Measurements from ENCODE around the gene RNF114.
"Not testable (repeated sequence)": the region's sequence is repeated elsewhere in the genome, so short reads cannot be mapped to it uniquely, and the experiment has no call there.

The RNF114 gene

DNA sequence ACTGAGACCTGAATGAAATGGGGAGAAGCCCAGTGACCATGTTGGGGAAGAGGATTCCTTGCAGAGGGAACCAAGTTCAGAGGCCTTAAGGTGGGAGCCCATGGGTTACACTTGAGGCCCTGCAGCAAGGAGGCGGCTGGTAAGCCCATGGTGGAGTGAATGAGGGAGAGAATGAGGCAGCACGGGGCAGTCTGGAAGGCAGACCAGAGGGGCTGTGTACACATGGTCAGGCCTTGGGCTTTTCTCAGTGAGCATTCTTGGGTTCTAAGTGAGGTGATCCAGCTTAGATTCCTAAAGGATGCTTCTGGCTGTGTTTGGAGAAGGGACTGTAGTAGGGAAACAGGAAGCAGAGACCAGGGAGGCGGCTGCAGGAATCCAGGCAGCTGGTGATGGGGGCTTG lies 19.0 kb downstream of the RNF114 start:
- DNase-seq (ENCODE audit: low read depth): no peak
- H3K4me3 ChIP-seq (ENCODE audit: control insufficient read depth, low read depth, low read length): no peak overlapping the region
- TF ChIP-seq, protein P1, sequence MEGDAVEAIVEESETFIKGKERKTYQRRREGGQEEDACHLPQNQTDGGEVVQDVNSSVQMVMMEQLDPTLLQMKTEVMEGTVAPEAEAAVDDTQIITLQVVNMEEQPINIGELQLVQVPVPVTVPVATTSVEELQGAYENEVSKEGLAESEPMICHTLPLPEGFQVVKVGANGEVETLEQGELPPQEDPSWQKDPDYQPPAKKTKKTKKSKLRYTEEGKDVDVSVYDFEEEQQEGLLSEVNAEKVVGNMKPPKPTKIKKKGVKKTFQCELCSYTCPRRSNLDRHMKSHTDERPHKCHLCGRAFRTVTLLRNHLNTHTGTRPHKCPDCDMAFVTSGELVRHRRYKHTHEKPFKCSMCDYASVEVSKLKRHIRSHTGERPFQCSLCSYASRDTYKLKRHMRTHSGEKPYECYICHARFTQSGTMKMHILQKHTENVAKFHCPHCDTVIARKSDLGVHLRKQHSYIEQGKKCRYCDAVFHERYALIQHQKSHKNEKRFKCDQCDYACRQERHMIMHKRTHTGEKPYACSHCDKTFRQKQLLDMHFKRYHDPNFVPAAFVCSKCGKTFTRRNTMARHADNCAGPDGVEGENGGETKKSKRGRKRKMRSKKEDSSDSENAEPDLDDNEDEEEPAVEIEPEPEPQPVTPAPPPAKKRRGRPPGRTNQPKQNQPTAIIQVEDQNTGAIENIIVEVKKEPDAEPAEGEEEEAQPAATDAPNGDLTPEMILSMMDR (conservative IDR thresholded peaks at IDR 0.05; ENCODE audit: control insufficient read depth, insufficient read depth, low read depth, low read length): no peak

DNA sequence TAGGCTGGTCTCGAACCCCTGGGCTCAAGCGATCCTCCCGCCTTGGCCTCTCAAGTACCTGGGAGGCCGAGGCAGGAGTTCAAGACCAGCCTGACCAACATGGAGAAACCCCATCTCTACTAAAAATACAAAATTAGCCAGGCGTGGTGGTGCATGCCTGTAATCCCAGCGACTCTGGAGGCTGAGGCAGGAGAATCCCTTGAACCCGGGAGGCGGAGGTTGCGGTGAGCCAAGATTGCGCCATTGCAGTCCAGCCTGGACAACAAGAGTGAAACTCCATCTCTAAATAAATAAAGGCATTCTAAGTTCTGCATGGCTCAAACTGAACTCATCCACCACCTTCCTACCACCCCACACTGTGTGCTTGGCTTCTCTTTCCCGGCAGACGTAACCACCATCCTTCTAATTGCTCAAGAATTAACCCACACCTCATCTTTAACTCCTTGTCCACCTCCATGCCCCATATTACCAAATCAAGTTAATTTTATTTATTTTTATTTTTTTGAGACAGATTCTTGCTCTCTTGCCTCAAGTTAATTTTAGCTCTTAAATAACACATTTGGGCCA lies 19.7 kb downstream of the RNF114 start:
- H3K4me3 ChIP-seq (ENCODE audit: control insufficient read depth, low read depth, low read length); DNase-seq (ENCODE audit: low read depth): not testable (repeated sequence)

- DNase-seq (ENCODE audit: low read depth): no peak
- H3K4me3 ChIP-seq (ENCODE audit: control insufficient read depth, low read depth, low read length): no peak overlapping the region
- TF ChIP-seq, protein P1 (conservative IDR thresholded peaks at IDR 0.05; ENCODE audit: control insufficient read depth, insufficient read depth, low read depth, low read length): no peak
Measured at GRCh38 chr20:49956689-49957088, 20.5 kb downstream of the RNF114 start.

DNA sequence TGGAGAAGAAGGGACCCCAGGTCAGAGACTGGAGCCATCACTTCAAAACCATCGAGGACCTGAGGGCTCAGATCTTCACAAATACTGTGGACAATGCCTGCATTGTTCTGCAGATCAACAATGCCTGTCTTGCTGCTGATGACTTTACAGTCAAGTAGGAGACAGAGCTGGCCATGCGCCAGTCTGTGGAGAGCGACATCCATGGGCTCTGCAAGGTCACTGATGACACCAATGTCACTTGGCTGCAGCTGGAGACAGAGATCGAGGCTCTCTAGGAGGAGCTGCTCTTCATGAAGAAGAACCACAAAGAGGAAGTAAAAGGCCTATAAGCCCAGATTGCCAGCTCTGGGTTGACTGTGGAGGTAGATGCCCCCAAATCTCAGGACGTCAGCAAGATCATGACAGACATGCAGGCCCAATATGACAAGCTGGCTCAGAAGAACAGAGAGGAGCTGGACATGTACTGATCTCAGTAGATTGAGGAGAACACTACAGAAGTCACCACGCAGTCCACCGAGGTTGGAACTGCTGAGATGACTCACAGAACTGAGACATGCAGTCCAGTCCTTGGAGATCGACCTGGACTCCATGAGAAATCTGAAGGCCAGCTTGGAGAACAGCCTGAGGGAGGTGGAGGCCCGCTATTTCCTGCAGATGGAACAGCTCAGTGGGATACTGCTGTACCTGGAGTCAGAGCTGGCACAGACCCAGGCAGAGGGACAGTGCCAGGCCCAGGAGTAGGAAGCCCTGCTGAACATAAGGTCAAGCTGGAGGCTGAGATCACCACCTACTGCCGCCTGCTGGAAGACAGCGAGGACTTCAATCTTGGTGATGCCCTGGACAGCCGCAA lies 21.1 kb downstream of the RNF114 start:
- not testable (repeated sequence) for H3K4me3 ChIP-seq (ENCODE audit: control insufficient read depth, low read depth, low read length); DNase-seq (ENCODE audit: low read depth)

- TF ChIP-seq, protein P1 (conservative IDR thresholded peaks at IDR 0.05; ENCODE audit: control insufficient read depth, insufficient read depth, low read depth, low read length): no peak
- no peak for DNase-seq (ENCODE audit: low read depth)
Measured at GRCh38 chr20:49961413-49961812, 25.2 kb downstream of the RNF114 start.

GRCh38 chr20:49964964-49965780 lies 29.0 kb downstream of the RNF114 start:
- H3K4me3 ChIP-seq (ENCODE audit: control insufficient read depth, low read depth, low read length): no peak overlapping the region
- no peak for DNase-seq (ENCODE audit: low read depth)
- TF ChIP-seq, protein P1 (conservative IDR thresholded peaks at IDR 0.05; ENCODE audit: control insufficient read depth, insufficient read depth, low read depth, low read length): peak; percentile 80

More at GRCh38 chr20:49961413-49961812, 25.2 kb downstream of the RNF114 start:
- no peak overlapping the region for H3K4me3 ChIP-seq (ENCODE audit: control insufficient read depth, low read depth, low read length)

- TF ChIP-seq, protein P1 (conservative IDR thresholded peaks at IDR 0.05; ENCODE audit: control insufficient read depth, insufficient read depth, low read depth, low read length): no peak
- H3K4me3 ChIP-seq (ENCODE audit: control insufficient read depth, low read depth, low read length): no peak overlapping the region
- no peak for DNase-seq (ENCODE audit: low read depth)
Measured at GRCh38 chr20:49965781-49966305, 29.6 kb downstream of the RNF114 start.
